GM20431 (cell line): ENCODE results near the gene ZCWPW2.

ENCODE experiments used
- in situ Hi-C: fragments of 300-500 bp; cut with MseI, MboI; formaldehyde crosslinking; loops from one replicate; pipeline ENCODE4 v1.15.0; 2020; ENCODE audit warnings: low sequenced_read_pairs; ENCODE audit not compliant: unreplicated experiment

ZCWPW2 gene

GRCh38 chr3:28553175-28553574 is 204.7 kb downstream of the ZCWPW2 start:
- in situ Hi-C loops: no loop called here

GRCh38 chr3:28556195-28556594 is 207.7 kb downstream of the ZCWPW2 start:
- in situ Hi-C loops: no loop called here

GRCh38 chr3:28564211-28564610 is 215.7 kb downstream of the ZCWPW2 start:
- in situ Hi-C loops: no loop called here

GRCh38 chr3:28569357-28569756 is 220.8 kb downstream of the ZCWPW2 start:
- in situ Hi-C loops: no loop called here

- in situ Hi-C loops: no loop called here
Observed at GRCh38 chr3:28574036-28574435, 225.5 kb downstream of the ZCWPW2 start.

GRCh38 chr3:28575100-28575745 is 226.7 kb downstream of the ZCWPW2 start:
- in situ Hi-C loops: no loop called here
